Keratinocyte (primary cell): ENCODE results near the gene LMBR1. TPM values are rescaled to one million over a fixed set of nuclear protein-coding genes. Genes with fewer than 3 reads are reported as not detected.
A peak's percentile ranks its signal among the peaks of the same experiment; 100 is the strongest.

Experiments used
- DNase-seq: peaks from one replicate; pipeline ENCODE4 v3.0.0-alpha.2; 2011; ENCODE audit warnings: low read depth, missing footprints, low spot score
- FAIRE-seq: peaks from 2 replicates; lab custom pipeline; 2011; peaks lifted over from hg19 to GRCh38; lab: Jason Lieb, UNC
- H2AFZ ChIP-seq: 2 replicates; pipeline ENCODE4 v1.6.0; 2012; ENCODE audit warnings: low read length, control low read depth, inconsistent platforms; ENCODE audit not compliant: control insufficient read depth
- H3K27ac ChIP-seq: 2 replicates; pipeline ENCODE4 v1.5.1; 2011; ENCODE audit warnings: low read length; ENCODE audit not compliant: control insufficient read depth, insufficient read depth
- H3K27me3 ChIP-seq: 3 replicates; pipeline ENCODE4 v1.6.0; 2011; ENCODE audit warnings: low read length; ENCODE audit not compliant: control insufficient read depth, insufficient read depth; ENCODE audit errors: extremely low read depth
- H3K36me3 ChIP-seq, 2 experiments: 2 replicates in 1 of 2; 3 replicates in 1 of 2; pipeline ENCODE4 v1.5.1; 2011; ENCODE audit warnings: low read length in 2 of 2, mild to moderate bottlenecking in 1 of 2; ENCODE audit not compliant: control insufficient read depth in 2 of 2, insufficient read depth in 2 of 2; ENCODE audit errors: extremely low read depth in 1 of 2
- H3K4me1 ChIP-seq: 3 replicates; pipeline ENCODE4 v1.5.1; 2011; ENCODE audit warnings: low read length; ENCODE audit not compliant: control insufficient read depth, insufficient read depth; ENCODE audit errors: extremely low read depth
- H3K4me2 ChIP-seq: 3 replicates; pipeline ENCODE4 v1.6.0; 2011; ENCODE audit warnings: low read depth, low read length; ENCODE audit not compliant: control insufficient read depth, insufficient read depth; ENCODE audit errors: extremely low read depth
- H3K4me3 ChIP-seq, 3 experiments: fragments of 200-600 bp in 1 of 3; sonication (generic) in 1 of 3; 2 replicates in 2 of 3; 3 replicates in 1 of 3; pipeline ENCODE4 v1.5.1; 2011 to 2016; ENCODE audit warnings: low read length in 3 of 3, mild to moderate bottlenecking in 3 of 3, control low read depth in 2 of 3, inconsistent platforms in 1 of 3, low read depth in 1 of 3, mixed read lengths in 1 of 3, mixed run types in 1 of 3, moderate library complexity in 1 of 3; ENCODE audit not compliant: control insufficient read depth in 2 of 3, insufficient read depth in 2 of 3; ENCODE audit errors: extremely low read depth in 1 of 3
- H3K79me2 ChIP-seq: 2 replicates; pipeline ENCODE4 v1.6.0; 2012; ENCODE audit warnings: low read length; ENCODE audit not compliant: control insufficient read depth, insufficient read depth
- H3K9ac ChIP-seq: 3 replicates; pipeline ENCODE4 v1.6.0; 2011; ENCODE audit warnings: low read length; ENCODE audit not compliant: control insufficient read depth, insufficient read depth; ENCODE audit errors: extremely low read depth
- H3K9me1 ChIP-seq: 3 replicates; pipeline ENCODE4 v1.6.0; 2011; ENCODE audit warnings: low read length; ENCODE audit not compliant: control insufficient read depth, insufficient read depth; ENCODE audit errors: extremely low read depth
- H3K9me3 ChIP-seq: 2 replicates; pipeline ENCODE4 v1.5.1; 2012; ENCODE audit warnings: low read depth, low read length; ENCODE audit not compliant: control insufficient read depth
- H4K20me1 ChIP-seq: 3 replicates; pipeline ENCODE4 v1.6.0; 2011; ENCODE audit warnings: low read length; ENCODE audit not compliant: control insufficient read depth, insufficient read depth; ENCODE audit errors: extremely low read depth
- EZH2 ChIP-seq: IDR thresholded peaks from one replicate; pipeline ENCODE4 v1.6.1; 2012; ENCODE audit warnings: inconsistent platforms, mild to moderate bottlenecking, low read length, moderate library complexity
- dilution Hi-C: fragments of 300-500 bp; cut with MboI; formaldehyde crosslinking; loops from one replicate; pipeline ENCODE4 v1.7.0; 2020; ENCODE audit warnings: low sequenced_read_pairs; ENCODE audit not compliant: extremely low pct_ligation_motif_present
- polyA plus RNA-seq, 5 experiments: library from polyadenylated mRNA; depleted of rRNA in 3 of 5; stranded (reverse) in 3 of 5; stranded (forward) in 1 of 5; unstranded in 1 of 5; fragments of >200 nt; gene quantifications; 1 replicate in 1 of 5; 2 replicates in 3 of 5; 3 replicates in 1 of 5; pipeline versions ENCODE4 v1.2.1 to v1.2.3, GENCODE V29; 2011 to 2012; ENCODE audit warnings: missing spikeins in 2 of 5, low read depth in 1 of 5, low replicate concordance in 1 of 5
- TF ChIP-seq, protein P1 (sequence below), 3 experiments: IDR thresholded peaks in 1 of 3; conservative IDR thresholded peaks in 1 of 3; optimal IDR thresholded peaks in 1 of 3; 2 replicates in 2 of 3; 3 replicates in 1 of 3; pipeline versions ENCODE3 to v1.5.1; 2011; ENCODE audit warnings: low read length in 3 of 3, mild to moderate bottlenecking in 3 of 3, moderate library complexity in 2 of 3, control low read depth in 1 of 3, inconsistent platforms in 1 of 3; ENCODE audit not compliant: insufficient read depth in 2 of 3; ENCODE audit errors: extremely low read depth in 1 of 3

The LMBR1 gene
- polyA plus RNA-seq, 1 donor (not counting 4 experiments of a cell fraction or from before 2014, with no cell fraction given) = 30.2 TPM

DNA sequence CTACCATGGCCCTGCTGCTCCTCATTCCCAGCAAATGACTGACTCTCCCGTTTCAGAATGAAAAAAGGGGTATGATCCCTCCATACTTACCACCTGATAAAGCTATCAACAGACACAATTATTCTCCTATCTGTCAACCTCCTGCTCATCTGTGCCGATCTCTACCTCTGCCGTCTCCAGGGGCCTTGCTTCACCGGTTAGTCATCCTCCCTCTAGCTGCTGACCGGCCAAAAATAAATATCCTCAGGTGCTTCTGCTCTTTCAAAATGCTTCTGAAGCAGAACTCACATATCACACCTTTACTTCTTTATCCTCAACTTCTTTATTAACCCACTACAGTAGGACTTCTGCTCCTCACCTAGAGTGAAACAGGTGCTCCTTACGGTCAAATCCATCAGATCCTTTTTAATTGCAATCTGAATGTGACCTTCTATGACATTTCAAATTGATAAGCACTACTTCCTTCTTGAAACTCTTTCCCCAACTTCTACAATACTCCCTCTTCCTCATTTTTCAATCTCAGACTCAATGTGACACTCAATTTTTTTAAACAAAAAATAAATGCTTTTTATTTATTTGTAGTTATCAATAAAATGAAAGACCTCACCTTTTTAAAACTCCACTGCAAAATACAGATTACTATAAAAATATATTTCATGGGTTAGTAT is 63.2 kb downstream of the LMBR1 start:
- DNase-seq = no peak
- Histone ChIP-seq H3K27ac (no peak overlapping the region), H3K27me3 (no peaks in the 10 kb centered on the region), H3K79me2 (no peaks in the 10 kb centered on the region), H3K4me2 (no peak overlapping the region), H2AFZ (no peak overlapping the region), H3K9me1 (no peaks in the 10 kb centered on the region), H4K20me1 (no peaks in the 10 kb centered on the region), H3K9ac (no peak overlapping the region), H3K9me3 (no peaks in the 10 kb centered on the region), H3K4me3 (no peak overlapping the region), H3K36me3 (peaks cover 3% of the 10 kb centered on the region in 2 experiments), H3K4me1 (no peaks in the 10 kb centered on the region)
- no peak for TF ChIP-seq EZH2
- TF ChIP-seq, protein P1, sequence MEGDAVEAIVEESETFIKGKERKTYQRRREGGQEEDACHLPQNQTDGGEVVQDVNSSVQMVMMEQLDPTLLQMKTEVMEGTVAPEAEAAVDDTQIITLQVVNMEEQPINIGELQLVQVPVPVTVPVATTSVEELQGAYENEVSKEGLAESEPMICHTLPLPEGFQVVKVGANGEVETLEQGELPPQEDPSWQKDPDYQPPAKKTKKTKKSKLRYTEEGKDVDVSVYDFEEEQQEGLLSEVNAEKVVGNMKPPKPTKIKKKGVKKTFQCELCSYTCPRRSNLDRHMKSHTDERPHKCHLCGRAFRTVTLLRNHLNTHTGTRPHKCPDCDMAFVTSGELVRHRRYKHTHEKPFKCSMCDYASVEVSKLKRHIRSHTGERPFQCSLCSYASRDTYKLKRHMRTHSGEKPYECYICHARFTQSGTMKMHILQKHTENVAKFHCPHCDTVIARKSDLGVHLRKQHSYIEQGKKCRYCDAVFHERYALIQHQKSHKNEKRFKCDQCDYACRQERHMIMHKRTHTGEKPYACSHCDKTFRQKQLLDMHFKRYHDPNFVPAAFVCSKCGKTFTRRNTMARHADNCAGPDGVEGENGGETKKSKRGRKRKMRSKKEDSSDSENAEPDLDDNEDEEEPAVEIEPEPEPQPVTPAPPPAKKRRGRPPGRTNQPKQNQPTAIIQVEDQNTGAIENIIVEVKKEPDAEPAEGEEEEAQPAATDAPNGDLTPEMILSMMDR (optimal IDR thresholded peaks at IDR 0.05 in 1 of 3, IDR thresholded peaks at IDR 0.05 in 1 of 3, conservative IDR thresholded peaks at IDR 0.05 in 1 of 3; ENCODE audit: extremely low read depth in 1 of 3, insufficient read depth in 2 of 3, low read length in 3 of 3) = no peak
- dilution Hi-C loops = no loop called here
- no peak for FAIRE-seq

DNA sequence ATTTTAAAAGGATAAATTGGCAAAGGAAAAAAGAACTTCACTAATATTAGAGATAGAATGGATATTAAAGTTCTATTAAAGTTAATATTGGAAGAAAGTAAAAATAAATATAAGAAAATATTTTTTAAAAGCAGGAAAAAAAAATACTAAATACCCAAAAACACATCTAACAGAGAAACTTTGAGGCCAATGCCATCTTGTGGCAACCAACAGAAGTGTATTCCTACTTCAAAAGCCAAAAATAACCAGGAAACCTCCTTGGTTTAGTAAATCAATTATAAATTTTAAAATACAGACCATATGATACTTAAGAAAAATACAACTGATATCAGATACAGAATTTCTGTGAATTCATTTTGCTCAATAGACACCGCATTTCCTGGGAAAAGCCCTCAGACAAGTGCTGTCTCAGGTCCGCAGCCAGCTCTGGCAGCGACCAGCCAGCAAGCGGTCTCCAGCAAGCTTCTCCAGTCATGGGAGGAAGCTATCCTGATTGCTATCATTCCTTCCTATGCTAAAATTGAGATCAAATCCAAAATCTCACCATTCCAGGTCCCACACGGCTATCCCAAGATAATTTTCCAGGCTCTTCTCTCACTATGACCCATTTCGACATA is 65.3 kb downstream of the LMBR1 start:
- H3K79me2 ChIP-seq = no peaks in the 10 kb centered on the region
- H3K4me3 ChIP-seq = no peak overlapping the region
- H3K9me1 ChIP-seq = no peaks in the 10 kb centered on the region
- no peak overlapping the region for H3K27ac ChIP-seq
- DNase-seq = no peak
- no peak overlapping the region for H3K9ac ChIP-seq
- no peak overlapping the region for H3K4me2 ChIP-seq
- peaks cover 0 to 1% of the 10 kb centered on the region in 2 experiments for H3K36me3 ChIP-seq
- no peaks in the 10 kb centered on the region for H3K4me1 ChIP-seq
- H4K20me1 ChIP-seq = no peaks in the 10 kb centered on the region
- H2AFZ ChIP-seq = no peak overlapping the region
- TF ChIP-seq, protein P1 (optimal IDR thresholded peaks at IDR 0.05 in 1 of 3, IDR thresholded peaks at IDR 0.05 in 1 of 3, conservative IDR thresholded peaks at IDR 0.05 in 1 of 3; ENCODE audit: extremely low read depth in 1 of 3, insufficient read depth in 2 of 3, low read length in 3 of 3) = peak in 2 of 3 experiments; percentile 27 to 33
- TF ChIP-seq EZH2 = no peak
- no peak for FAIRE-seq
- dilution Hi-C loops = no loop called here
- no peaks in the 10 kb centered on the region for H3K27me3 ChIP-seq
- no peaks in the 10 kb centered on the region for H3K9me3 ChIP-seq
